Measurements from ENCODE around the gene RBMS3. TPM values are rescaled to one million over a fixed set of nuclear protein-coding genes. Genes with fewer than 3 reads are reported as not detected.
"Not testable (repeated sequence)": the region's sequence is repeated elsewhere in the genome, so short reads cannot be mapped to it uniquely, and the experiment has no call there.

The RBMS3 gene
- total RNA-seq, 2 experiments from 2014 or later: 0.38 to 0.63 TPM

DNA sequence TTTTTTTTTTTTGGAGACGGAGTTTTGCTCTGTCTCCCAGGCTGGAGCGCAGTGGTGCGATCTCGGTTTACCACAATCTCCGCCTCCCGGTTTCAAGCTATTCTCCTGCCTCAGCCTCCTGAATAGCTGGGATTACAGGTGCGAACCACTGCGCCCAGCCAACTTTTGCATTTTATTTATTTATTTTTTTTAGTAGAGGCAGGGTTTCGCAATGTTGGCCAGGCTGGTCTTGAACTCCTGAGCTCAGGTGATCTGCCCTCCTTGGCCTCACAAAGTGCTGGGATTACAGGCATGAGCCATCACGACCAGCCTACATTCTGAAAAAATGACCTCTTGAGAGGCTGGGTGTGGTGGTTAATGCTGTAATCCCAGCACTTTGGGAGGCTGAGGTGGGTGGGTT lies 243.6 kb downstream of the RBMS3 start:
- H3K36me3 Mint-ChIP-seq (ENCODE audit: low read depth); H3K4me1 Mint-ChIP-seq; H3K27me3 Mint-ChIP-seq; POLR2A ChIA-PET; CTCF ChIA-PET; H3K9me3 Mint-ChIP-seq; DNase-seq; H3K27ac Mint-ChIP-seq; H3K4me3 Mint-ChIP-seq: not testable (repeated sequence)

GRCh38 chr3:29525254-29525881 lies 244.5 kb downstream of the RBMS3 start:
- no peaks in the 10 kb centered on the region for H3K4me1 Mint-ChIP-seq
- H3K36me3 Mint-ChIP-seq (ENCODE audit: low read depth): no peaks in the 10 kb centered on the region
- H3K27ac Mint-ChIP-seq: no peak overlapping the region
- no peaks in the 10 kb centered on the region for H3K27me3 Mint-ChIP-seq
- no peak for DNase-seq
- H3K9me3 Mint-ChIP-seq: no peaks in the 10 kb centered on the region
- POLR2A ChIA-PET: no interaction called here
- CTCF ChIA-PET: no interaction called here
- no peak overlapping the region for H3K4me3 Mint-ChIP-seq

GRCh38 chr3:29527246-29527645 lies 246.4 kb downstream of the RBMS3 start:
- H3K27ac Mint-ChIP-seq: no peak overlapping the region
- ChIA-PET CTCF (no interaction called here), POLR2A (no interaction called here)
- H3K9me3 Mint-ChIP-seq: no peaks in the 10 kb centered on the region
- no peak overlapping the region for H3K4me3 Mint-ChIP-seq
- no peak for DNase-seq
- H3K27me3 Mint-ChIP-seq: no peaks in the 10 kb centered on the region
- H3K36me3 Mint-ChIP-seq (ENCODE audit: low read depth): no peaks in the 10 kb centered on the region
- no peaks in the 10 kb centered on the region for H3K4me1 Mint-ChIP-seq

DNA sequence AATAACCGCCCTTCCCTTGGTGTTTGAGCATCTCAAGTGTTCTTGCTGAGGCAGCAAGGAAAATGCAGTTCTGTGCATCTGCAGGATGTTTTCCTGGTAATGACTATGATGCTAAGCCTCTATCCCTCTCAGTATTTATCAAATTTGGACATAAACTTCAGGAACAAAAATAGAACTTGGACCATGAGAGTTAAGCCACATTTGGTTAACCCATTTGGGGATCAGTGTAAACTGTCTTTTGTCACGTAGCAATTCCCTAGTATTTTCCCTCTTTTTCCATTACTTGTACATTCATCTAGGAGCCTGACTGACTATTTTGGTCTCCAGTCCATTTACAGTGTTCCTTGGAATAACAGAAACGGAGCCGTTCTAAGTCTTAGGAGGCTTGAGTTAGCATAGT lies 250.8 kb downstream of the RBMS3 start:
- H3K9me3 Mint-ChIP-seq: no peaks in the 10 kb centered on the region
- H3K27ac Mint-ChIP-seq: no peak overlapping the region
- no peaks in the 10 kb centered on the region for H3K36me3 Mint-ChIP-seq (ENCODE audit: low read depth)
- no peaks in the 10 kb centered on the region for H3K27me3 Mint-ChIP-seq
- DNase-seq: no peak
- POLR2A ChIA-PET: interaction anchor here (0.6 kb wide), 1 partner anchor 641 kb away, joined by 4 read pairs; no protein-coding TSS in a partner anchor
- no peaks in the 10 kb centered on the region for H3K4me1 Mint-ChIP-seq
- CTCF ChIA-PET: no interaction called here
- no peak overlapping the region for H3K4me3 Mint-ChIP-seq

- Mint-ChIP-seq H3K27me3 (no peaks in the 10 kb centered on the region), H3K4me3 (no peak overlapping the region), H3K36me3 (ENCODE audit: low read depth) (no peaks in the 10 kb centered on the region), H3K4me1 (no peaks in the 10 kb centered on the region), H3K9me3 (no peaks in the 10 kb centered on the region), H3K27ac (no peak overlapping the region)
- ChIA-PET CTCF (no interaction called here), POLR2A (no interaction called here)
- DNase-seq: no peak
Observed at GRCh38 chr3:29532473-29532872, 251.6 kb downstream of the RBMS3 start.

DNA sequence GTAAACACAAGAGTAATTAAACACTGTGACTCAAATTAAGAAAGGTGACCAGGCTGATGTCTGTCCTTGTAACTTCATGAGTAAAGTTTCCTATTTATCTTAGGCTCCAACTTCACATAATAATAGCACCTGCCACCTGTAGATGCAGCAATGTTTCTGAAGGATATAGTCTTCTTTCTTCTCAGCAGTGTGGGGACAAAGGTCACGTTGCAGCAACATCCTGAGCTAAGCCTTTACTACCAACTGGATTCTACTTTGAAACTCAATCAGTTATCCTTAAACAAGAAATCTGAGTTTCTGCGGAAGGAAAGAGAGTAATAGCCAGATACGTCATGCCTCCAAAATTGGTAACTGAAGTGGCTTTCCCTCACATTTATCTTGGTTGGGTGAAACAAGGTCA lies 253.1 kb downstream of the RBMS3 start:
- no peak for DNase-seq
- no peak overlapping the region for H3K4me3 Mint-ChIP-seq
- H3K27me3 Mint-ChIP-seq: no peaks in the 10 kb centered on the region
- no peak overlapping the region for H3K27ac Mint-ChIP-seq
- H3K36me3 Mint-ChIP-seq (ENCODE audit: low read depth): no peaks in the 10 kb centered on the region
- ChIA-PET POLR2A (no interaction called here), CTCF (no interaction called here)
- no peaks in the 10 kb centered on the region for H3K4me1 Mint-ChIP-seq
- no peaks in the 10 kb centered on the region for H3K9me3 Mint-ChIP-seq

DNA sequence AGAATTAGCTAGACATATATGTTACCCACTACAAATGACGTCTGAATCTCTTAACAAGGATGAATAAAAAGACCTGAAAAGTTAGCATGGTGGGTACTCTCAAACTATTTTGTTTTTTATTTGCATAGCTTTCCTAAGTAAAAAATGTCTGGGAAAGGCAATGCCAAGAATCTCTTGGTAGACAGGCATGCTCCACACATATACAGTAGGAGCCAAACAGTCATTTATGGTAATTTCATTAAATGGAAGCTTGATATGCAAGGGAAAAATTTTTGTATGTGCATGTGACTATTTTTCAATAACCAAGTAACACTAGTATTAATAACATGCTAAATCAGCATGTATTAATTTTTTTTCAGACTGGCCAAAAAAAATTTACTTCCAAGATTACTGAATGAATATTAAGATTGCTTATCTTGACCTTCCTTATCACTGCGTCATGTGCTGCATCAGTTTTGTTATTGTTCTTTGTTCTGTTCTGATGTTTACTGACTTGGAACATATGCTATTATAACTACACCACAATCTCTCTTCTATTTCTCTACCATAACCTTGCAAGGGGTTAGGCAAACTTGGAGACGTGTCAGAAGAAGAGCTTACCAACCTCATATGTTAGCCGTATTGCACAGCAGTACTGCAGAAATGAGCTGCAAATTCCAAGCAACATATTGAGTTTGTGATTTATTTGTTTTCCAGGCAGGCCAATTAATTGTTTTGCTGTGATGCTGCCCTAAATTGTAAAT lies 255.3 kb downstream of the RBMS3 start:
- CTCF ChIA-PET: no interaction called here

GRCh38 chr3:29537889-29538609 lies 257.2 kb downstream of the RBMS3 start:
- H3K4me1 Mint-ChIP-seq: no peaks in the 10 kb centered on the region
- no peak for DNase-seq
- POLR2A ChIA-PET: no interaction called here
- no peak overlapping the region for H3K4me3 Mint-ChIP-seq
- CTCF ChIA-PET: interaction anchor here (0.7 kb wide), 1 partner anchor 11 kb away, joined by 3 read pairs; no protein-coding TSS in a partner anchor
- H3K27ac Mint-ChIP-seq: no peak overlapping the region
- no peaks in the 10 kb centered on the region for H3K36me3 Mint-ChIP-seq (ENCODE audit: low read depth)
- H3K9me3 Mint-ChIP-seq: peaks cover 2% of the 10 kb centered on the region
- no peaks in the 10 kb centered on the region for H3K27me3 Mint-ChIP-seq

More for the DNA sequence above, 255.3 kb downstream of the RBMS3 start:
- H3K36me3 Mint-ChIP-seq (ENCODE audit: low read depth): no peaks in the 10 kb centered on the region
- H3K27ac Mint-ChIP-seq: no peak overlapping the region
- no peaks in the 10 kb centered on the region for H3K9me3 Mint-ChIP-seq
- POLR2A ChIA-PET: no interaction called here
- no peaks in the 10 kb centered on the region for H3K27me3 Mint-ChIP-seq
- DNase-seq: no peak
- H3K4me3 Mint-ChIP-seq: no peak overlapping the region
- no peaks in the 10 kb centered on the region for H3K4me1 Mint-ChIP-seq

DNA sequence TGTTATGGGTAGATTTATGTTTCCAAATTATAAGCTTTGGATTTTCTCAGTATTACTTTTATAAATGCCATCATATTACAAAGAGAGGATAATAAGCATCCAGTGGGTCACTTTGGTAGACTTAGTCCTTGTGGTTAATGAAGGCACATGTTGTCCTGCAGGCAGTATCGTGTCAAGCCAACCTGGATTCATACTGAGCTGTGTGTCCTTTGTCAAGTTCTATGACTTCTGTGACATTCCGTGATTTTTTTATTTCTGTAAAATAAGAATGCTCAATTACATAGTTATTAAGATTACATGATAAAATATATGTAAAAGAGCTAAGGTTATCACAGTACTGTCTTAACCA lies 257.7 kb downstream of the RBMS3 start:
- ChIA-PET CTCF (no interaction called here), POLR2A (no interaction called here)
- no peak overlapping the region for H3K4me3 Mint-ChIP-seq
- no peaks in the 10 kb centered on the region for H3K4me1 Mint-ChIP-seq
- no peak overlapping the region for H3K27ac Mint-ChIP-seq
- peaks cover 2% of the 10 kb centered on the region for H3K9me3 Mint-ChIP-seq
- no peaks in the 10 kb centered on the region for H3K36me3 Mint-ChIP-seq (ENCODE audit: low read depth)
- DNase-seq: no peak
- H3K27me3 Mint-ChIP-seq: no peaks in the 10 kb centered on the region

- Mint-ChIP-seq H3K4me3 (no peak overlapping the region), H3K27me3 (no peaks in the 10 kb centered on the region), H3K9me3 (peaks cover 2% of the 10 kb centered on the region), H3K36me3 (ENCODE audit: low read depth) (no peaks in the 10 kb centered on the region), H3K4me1 (no peaks in the 10 kb centered on the region), H3K27ac (no peak overlapping the region)
- no peak for DNase-seq
- ChIA-PET CTCF (no interaction called here), POLR2A (no interaction called here)
Observed at GRCh38 chr3:29540544-29540943, 259.7 kb downstream of the RBMS3 start.

GRCh38 chr3:29544701-29545363 lies 264.0 kb downstream of the RBMS3 start:
- H3K4me3 Mint-ChIP-seq: no peak overlapping the region
- H3K27ac Mint-ChIP-seq: no peak overlapping the region
- H3K4me1 Mint-ChIP-seq: no peaks in the 10 kb centered on the region
- ChIA-PET CTCF (no interaction called here), POLR2A (no interaction called here)
- H3K36me3 Mint-ChIP-seq (ENCODE audit: low read depth): no peaks in the 10 kb centered on the region
- no peak for DNase-seq
- H3K27me3 Mint-ChIP-seq: no peaks in the 10 kb centered on the region
- peaks cover 2% of the 10 kb centered on the region for H3K9me3 Mint-ChIP-seq

- DNase-seq: no peak
- no peak overlapping the region for H3K27ac Mint-ChIP-seq
- no peaks in the 10 kb centered on the region for H3K36me3 Mint-ChIP-seq (ENCODE audit: low read depth)
- ChIA-PET CTCF (no interaction called here), POLR2A (no interaction called here)
- peaks cover 2% of the 10 kb centered on the region for H3K9me3 Mint-ChIP-seq
- no peaks in the 10 kb centered on the region for H3K4me1 Mint-ChIP-seq
- H3K27me3 Mint-ChIP-seq: no peaks in the 10 kb centered on the region
- no peak overlapping the region for H3K4me3 Mint-ChIP-seq
Observed at GRCh38 chr3:29545615-29546014, 264.7 kb downstream of the RBMS3 start.

DNA sequence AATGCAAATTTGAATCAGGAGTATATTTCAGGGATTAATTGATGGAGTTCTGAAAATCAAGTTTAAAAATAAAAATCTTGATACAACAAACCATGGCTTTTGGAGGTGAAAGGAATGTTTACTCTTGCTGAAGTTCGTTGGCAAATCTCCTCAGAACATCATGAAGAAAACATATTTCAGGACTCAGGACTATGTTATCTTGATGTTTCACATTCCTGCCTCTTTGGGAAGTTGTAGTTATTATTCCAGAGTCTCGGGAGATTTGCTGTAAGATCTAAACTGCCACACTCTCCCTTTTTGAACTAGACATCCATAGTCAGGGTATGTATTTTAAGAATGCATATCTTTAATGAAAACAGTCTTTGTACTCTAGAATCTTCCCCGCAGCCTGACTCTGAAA lies 271.2 kb downstream of the RBMS3 start:
- H3K36me3 Mint-ChIP-seq (ENCODE audit: low read depth): no peaks in the 10 kb centered on the region
- ChIA-PET POLR2A (no interaction called here), CTCF (no interaction called here)
- H3K27me3 Mint-ChIP-seq: no peaks in the 10 kb centered on the region
- DNase-seq: no peak
- H3K4me3 Mint-ChIP-seq: no peak overlapping the region
- no peaks in the 10 kb centered on the region for H3K9me3 Mint-ChIP-seq
- H3K27ac Mint-ChIP-seq: no peak overlapping the region
- no peaks in the 10 kb centered on the region for H3K4me1 Mint-ChIP-seq
